Left kidney (tissue), 2 donors: ENCODE results near the gene RASGEF1B. TPM values are rescaled to one million over a fixed set of nuclear protein-coding genes. Genes with fewer than 3 reads are reported as not detected.
A peak's percentile ranks its signal among the peaks of the same experiment; 100 is the strongest.
"Not testable (repeated sequence)": the region's sequence is repeated elsewhere in the genome, so short reads cannot be mapped to it uniquely, and the experiment has no call there.

ENCODE experiments used
- DNase-seq: peaks from one replicate; pipeline ENCODE4 v3.0.0-alpha.2; 2013
- polyA plus RNA-seq: library from polyadenylated mRNA; unstranded; fragments of 120-200 nt; gene quantifications from one replicate; pipeline ENCODE4 v1.2.1, GENCODE V29; 2013; ENCODE audit not compliant: insufficient read length

The RASGEF1B gene
- polyA plus RNA-seq, 1 donor, result 12.0 TPM

- DNase-seq, result no peak
Measured at GRCh38 chr4:81498551-81499099, 26.9 kb upstream of the RASGEF1B start.

DNA sequence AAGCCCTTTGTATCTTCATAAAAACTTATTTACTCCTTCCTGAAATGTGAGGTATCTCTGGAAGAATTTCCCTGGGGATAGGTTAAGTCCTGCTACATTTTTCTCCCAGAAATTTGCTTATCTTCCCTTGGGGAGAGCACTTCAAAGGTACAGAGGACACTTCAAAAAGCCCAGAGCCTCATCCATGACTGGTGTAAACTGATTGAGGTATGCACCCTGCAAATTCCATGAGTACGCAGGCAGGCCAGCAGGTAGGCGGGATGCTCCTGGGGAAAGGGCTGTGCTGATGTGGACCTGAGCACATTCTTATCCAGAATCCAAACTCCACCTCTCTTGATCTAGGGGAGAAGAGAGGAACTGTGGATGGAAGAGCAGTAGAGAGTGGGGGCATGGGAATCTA, 26.3 kb upstream of the RASGEF1B start:
- DNase-seq, result no peak

DNA sequence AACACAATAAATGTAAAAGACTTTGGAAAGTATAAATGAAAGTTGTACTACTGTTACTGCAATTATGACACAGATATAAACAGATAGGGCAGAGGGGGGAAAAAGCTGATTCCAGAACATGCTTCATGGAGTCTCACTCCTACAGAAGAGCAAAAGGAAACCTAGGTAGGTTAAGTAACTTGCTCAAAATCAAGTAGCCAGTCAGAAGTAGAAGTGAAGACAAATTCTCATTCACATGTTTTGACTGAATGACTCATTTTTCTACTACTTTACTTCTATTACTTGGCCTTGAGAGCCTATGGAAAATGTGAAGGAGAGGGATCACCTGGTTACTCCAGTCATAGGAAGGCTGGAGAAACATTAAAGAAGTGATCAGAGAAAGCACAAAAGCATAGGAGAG, 23.6 kb upstream of the RASGEF1B start:
- no peak for DNase-seq

DNA sequence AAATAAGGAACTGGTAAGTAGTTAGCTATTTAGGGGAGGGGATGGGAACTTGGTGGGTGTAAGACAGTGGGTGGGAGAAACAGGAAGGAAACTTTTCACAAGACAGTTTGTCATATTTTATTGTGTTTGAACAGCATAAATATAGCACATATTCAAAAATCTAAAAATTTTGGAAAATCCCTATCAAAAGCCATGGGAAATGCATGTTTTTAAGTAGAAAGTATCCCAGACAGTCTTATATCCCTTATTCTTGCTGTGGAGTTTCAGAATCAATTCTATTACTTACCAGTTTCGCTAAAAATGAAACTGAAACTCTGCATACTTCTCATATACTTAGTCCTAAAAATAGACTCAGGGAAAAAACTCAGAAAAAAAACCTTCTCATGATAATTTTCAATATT, 22.3 kb upstream of the RASGEF1B start:
- DNase-seq, result no peak

DNA sequence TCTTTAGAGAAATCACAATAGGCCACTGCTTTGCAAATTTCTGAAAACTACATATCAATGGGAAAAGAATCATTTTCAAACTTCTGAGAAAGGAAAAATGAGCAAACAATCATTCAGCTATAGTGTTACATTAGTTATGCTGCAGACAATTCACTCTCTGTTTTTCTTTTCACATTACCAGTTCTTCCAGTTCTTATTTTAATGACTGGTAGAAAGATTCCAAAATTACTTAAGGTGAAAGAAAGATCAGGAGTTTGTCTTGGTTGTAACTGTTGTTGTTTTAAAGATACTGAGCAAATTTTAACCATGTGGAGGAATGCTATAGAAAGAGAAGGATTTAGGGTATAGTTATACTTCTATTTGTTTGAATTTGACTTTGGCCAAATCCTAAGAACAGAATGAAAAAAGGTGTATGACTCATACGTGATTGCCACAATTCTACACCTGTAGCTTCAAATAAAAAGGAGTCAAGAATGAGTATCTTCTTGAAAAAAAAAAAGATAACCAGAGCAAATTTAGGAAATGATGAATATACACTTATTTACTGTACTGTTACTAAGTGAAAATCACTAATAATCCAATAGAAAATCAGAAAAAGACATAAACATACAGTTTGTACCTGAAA, 21.0 kb upstream of the RASGEF1B start:
- DNase-seq, result no peak

DNA sequence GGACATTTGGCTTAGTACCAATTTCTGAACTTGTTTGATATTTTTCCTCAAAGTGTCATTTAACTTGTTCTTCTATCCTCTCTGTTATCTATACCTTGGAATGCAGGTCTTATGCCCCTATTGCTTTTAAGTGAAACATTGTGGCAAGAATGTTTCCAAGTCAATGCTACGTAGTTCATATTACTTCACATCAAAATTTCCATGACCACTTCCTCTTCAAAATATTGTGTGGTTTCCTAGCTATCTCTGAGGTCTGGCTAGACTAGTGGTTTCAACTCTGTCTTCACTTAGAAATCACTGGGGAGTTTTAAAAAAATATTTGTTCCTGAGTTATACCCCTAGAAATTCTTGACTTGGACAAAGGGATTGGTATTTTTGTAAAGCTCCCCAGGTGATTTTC, 20.2 kb upstream of the RASGEF1B start:
- DNase-seq, result no peak

DNA sequence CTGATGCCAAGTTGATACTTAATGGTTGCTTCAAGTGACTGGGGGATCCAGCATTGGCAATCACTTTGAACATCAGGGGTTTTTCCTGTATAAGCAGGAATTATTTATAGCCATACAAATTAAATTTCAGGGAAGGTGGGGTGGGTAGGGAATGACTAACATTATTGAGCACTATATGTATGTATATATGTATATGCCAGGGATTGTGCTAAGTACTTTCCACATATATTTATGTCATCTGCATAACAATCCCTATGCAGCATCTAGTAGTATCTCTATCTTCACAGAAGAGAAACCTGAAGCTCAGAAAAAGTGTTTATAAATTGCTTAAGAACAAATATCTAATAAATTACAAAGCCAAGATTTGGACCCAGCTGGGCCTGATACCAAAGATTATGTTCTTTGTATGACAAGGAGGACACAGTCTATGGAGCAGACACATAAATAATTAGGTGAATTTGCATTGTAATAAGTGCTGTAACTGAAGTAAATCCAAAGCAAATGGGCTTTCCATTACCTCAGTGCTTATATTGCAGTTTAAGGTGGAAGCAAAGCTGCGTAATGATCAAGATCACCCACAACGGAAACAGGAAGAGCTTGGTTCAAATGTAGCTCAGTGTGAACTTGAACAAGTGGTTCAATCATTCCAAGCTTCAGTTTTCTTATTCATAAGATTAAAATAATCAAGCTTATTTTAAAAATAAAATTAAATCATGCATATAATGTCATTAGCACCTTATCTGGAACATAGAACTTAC, 18.9 kb upstream of the RASGEF1B start:
- DNase-seq, result no peak

GRCh38 chr4:81486502-81486901, 14.8 kb upstream of the RASGEF1B start:
- no peak for DNase-seq

GRCh38 chr4:81485310-81485980, 13.7 kb upstream of the RASGEF1B start:
- no peak for DNase-seq

DNA sequence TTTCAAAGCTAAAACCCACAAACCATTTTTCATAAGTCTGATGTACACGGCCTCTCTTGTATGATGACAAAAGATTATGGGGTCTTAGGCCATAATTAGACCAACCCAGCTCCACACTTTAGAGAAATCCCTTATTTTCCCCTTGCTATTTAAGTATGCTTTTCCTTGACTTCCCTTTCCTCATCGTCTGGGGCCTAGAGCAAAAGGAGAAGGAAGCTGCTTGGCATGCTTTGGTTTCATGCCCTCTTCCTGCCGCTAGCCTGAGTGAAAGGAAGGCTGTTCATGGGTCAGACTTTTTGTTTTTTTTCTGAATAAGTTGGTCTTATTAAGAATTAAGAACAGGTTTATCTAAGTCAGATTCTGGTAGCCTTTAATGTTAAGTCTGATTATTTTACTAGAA, 10.6 kb upstream of the RASGEF1B start:
- DNase-seq, result no peak

GRCh38 chr4:81481151-81481550, 9.4 kb upstream of the RASGEF1B start:
- DNase-seq, result no peak

DNA sequence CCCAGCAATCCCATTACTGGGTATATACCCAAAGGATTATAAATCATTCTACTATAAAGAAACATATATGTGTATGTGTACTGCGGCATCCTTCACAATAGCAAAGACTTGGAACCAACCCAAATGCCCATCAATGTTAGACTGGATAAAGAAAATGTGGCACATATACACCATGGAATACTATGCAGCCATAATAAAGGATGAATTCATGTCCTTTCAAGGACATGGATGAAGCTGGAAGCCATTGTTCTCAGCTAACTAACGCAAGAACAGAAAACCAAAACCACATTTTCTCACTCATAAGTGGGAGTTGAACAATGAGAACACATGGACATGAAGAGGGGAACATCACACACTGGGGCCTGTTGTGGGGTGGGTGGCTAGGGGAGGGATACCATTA, 7.9 kb upstream of the RASGEF1B start:
- not testable (repeated sequence) for DNase-seq

GRCh38 chr4:81473331-81474265, 1.9 kb upstream of the RASGEF1B start:
- not testable (repeated sequence) for DNase-seq

- no peak for DNase-seq
Measured at GRCh38 chr4:81472281-81473182, 825 bp upstream of the RASGEF1B start.

DNA sequence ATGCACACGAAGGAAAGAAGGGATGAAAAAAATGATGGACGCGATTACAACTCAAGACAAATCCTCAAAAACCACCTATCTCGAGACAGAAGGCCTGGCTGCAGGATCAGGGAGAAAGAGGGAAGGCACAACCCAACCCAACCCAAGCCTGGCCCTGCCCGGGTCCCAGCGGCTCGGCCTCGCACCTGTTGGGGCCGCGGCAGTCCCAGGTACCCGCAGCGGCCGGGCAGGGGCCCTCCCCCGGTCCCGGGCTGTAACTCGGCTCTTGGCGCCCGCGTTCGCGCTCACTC, 464 bp downstream of the RASGEF1B start:
- DNase-seq, result peak; percentile 32

GRCh38 chr4:81470456-81471297, 1.0 kb downstream of the RASGEF1B start:
- DNase-seq, result peak; percentile 42

DNA sequence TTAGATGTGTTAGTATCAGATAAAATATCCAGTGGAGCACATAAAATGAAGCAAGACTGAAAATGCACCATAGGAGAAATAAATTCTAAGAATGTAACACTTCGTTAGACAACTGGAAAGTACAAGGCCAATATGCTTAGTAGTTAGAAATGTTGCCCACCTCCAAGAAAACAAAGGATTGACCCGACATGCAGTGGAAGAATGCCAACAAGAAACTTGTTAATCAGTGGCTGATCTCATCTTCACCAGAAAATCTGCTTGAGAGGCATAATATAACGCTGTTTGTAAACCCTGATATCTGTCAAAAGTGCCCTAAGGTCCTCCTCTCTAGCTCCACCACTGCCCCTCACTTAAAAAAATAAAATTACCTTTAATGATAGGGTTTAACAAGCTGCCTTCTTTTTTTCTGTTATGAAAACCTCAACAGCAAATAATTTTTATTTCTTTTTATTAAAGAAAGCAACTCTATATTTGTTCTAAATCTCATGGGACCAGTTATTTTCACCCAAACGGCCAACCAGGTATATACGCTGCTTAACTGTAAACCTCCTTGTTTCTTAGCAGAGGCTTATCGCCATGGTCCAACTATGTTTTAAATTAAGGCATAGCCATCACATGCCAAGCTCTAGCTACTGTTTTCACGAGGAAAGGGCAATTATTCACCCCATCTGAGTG, 1.8 kb downstream of the RASGEF1B start:
- DNase-seq, result no peak

DNA sequence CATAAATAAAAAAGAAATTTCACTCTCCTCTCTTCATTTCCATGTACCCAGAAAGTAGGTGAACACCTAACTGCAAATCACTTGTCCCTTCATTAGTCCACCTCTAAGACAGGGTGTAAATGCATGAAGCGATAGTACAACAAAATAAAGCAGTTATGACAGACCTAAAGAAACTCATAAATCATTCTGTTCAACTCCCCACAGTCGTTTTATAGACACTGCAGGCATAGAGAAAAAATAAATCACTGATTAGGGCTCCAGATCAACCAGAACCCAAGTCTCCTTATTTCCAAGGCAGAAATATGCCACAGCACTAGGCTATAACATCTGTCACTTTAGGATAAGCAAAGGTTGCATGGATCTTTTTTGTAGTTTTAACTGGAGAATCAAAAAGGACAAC, 3.0 kb downstream of the RASGEF1B start:
- DNase-seq, result no peak

DNA sequence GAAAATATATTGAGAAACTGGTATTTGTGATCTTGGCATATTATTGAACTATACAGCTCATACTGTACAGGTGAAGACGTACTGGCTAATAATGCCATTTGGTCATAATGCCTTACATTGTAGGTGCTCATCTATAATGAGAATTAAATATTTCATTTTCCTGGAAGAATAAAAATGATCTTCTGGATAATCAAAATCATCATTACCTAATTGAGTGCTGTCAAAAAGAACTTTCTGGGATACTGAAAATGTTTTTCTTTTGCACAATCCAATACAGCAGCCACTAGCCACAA, 4.1 kb downstream of the RASGEF1B start:
- no peak for DNase-seq
